ENCODE results near the gene TPST2. TPM values are rescaled to one million over a fixed set of nuclear protein-coding genes. Genes with fewer than 3 reads are reported as not detected.

TPST2 gene
- total RNA-seq, 2 experiments from 2014 or later = 30.7 to 33.6 TPM

DNA sequence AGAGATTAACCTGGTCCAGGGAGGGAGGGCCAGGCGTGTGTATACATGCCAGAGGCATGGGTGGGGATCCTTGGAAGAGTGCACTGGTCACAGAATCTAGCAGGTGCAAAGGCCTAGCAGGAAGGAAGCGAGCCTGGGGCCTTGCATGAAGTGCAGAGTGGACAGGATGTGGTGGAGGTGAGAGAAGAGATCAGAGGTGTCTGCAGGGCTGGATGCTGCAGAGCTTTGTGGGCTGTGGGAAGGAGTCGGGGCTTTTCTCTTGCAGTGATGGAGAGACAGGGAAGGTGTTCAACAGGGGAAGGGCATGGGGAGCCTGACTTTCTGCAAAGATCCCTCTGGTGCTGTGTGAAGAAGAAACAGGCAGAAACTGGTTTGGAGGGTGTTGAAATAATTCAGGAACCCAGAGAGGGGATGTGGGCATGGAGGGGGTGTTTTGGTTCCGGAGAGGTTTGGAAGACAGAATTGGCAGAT lies 2.5 kb upstream of the TPST2 start:
- Mint-ChIP-seq H3K9me3 (no peaks in the 10 kb centered on the region), H3K27ac (peak overlapping the region; percentile 53), H3K36me3 (ENCODE audit: low read depth) (peaks cover 11% of the 10 kb centered on the region), H3K27me3 (no peaks in the 10 kb centered on the region), H3K4me1 (ENCODE audit: low read depth) (peaks cover 62% of the 10 kb centered on the region), H3K4me3 (peak overlapping the region; percentile 0)
- ChIA-PET POLR2A (interaction anchor here (1.0 kb wide), 1 partner anchor 50 kb away, joined by 5 read pairs; no protein-coding TSS in a partner anchor), CTCF (interaction anchor here (1.0 to 1.5 kb wide), 4 partner anchors 8 to 86 kb away, joined by 3 read pairs; no protein-coding TSS in a partner anchor)
- TF ChIP-seq, protein P1, sequence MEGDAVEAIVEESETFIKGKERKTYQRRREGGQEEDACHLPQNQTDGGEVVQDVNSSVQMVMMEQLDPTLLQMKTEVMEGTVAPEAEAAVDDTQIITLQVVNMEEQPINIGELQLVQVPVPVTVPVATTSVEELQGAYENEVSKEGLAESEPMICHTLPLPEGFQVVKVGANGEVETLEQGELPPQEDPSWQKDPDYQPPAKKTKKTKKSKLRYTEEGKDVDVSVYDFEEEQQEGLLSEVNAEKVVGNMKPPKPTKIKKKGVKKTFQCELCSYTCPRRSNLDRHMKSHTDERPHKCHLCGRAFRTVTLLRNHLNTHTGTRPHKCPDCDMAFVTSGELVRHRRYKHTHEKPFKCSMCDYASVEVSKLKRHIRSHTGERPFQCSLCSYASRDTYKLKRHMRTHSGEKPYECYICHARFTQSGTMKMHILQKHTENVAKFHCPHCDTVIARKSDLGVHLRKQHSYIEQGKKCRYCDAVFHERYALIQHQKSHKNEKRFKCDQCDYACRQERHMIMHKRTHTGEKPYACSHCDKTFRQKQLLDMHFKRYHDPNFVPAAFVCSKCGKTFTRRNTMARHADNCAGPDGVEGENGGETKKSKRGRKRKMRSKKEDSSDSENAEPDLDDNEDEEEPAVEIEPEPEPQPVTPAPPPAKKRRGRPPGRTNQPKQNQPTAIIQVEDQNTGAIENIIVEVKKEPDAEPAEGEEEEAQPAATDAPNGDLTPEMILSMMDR (IDR thresholded peaks at IDR 0.05) = no peak
- intact Hi-C loops (cut with micrococcal nuclease) = no loop called here
- ATAC-seq (peak; percentile 61), DNase-seq (peak; percentile 79)

GRCh38 chr22:26589367-26589844 lies 526 bp downstream of the TPST2 start:
- H3K4me3 Mint-ChIP-seq = peak overlapping the region; percentile 89
- ChIA-PET POLR2A (interaction anchor here (0.6 to 1.5 kb wide), 6 partner anchors 10 to 82 kb away, joined by 3 to 4 read pairs (median 3); partner anchors contain the start of gene MIAT), CTCF (interaction anchor here (1.3 to 1.5 kb wide), 2 partner anchors 9 to 11 kb away, joined by 3 to 4 read pairs; no protein-coding TSS in a partner anchor)
- H3K27me3 Mint-ChIP-seq = no peaks in the 10 kb centered on the region
- H3K27ac Mint-ChIP-seq = peak overlapping the region; percentile 89
- intact Hi-C loops (cut with micrococcal nuclease) = no loop called here
- ATAC-seq (peak; percentile 3), DNase-seq (peak; percentile 59)
- TF ChIP-seq, protein P1 (IDR thresholded peaks at IDR 0.05) = no peak
- peaks cover 18% of the 10 kb centered on the region for H3K36me3 Mint-ChIP-seq (ENCODE audit: low read depth)
- H3K4me1 Mint-ChIP-seq (ENCODE audit: low read depth) = peaks cover 75% of the 10 kb centered on the region
- no peaks in the 10 kb centered on the region for H3K9me3 Mint-ChIP-seq

DNA sequence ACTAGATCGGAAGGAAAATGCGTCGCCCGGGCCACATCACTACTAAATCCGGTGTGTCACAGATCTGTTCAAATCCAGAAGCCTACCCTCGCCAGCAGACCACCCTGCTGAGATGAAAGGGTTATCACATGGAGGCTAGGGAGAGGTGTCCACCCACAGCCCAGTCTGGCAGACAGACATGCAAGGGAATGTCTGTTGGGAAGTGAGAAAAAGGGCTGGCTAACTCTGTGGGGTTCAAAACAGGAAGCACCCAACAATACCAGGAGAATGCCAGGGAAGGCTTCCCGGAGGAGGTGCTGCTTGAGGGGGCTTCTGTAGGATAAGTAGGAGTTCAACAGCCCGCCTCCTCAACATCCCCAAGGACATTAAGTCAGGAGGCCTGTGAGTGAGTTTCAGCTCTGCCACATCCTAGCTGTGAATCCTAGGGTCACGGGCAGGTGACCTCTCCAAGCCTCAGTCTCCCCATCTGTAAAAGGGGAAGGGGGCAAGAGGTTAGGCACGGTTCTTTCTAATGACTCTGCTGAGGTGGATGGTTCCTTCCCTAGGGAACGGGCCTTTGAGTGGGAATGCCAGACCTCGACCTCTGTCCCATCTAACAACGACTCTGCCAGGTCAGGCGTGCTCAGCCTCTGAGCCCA lies 1.1 kb downstream of the TPST2 start:
- POLR2A ChIA-PET = interaction anchor here (0.7 to 1.5 kb wide), 6 partner anchors 10 to 83 kb away, joined by 3 to 4 read pairs (median 3); no protein-coding TSS in a partner anchor
- intact Hi-C loops (cut with micrococcal nuclease) = no loop called here
- DNase-seq = peak; percentile 41

GRCh38 chr22:26587991-26588613 lies 1.8 kb downstream of the TPST2 start:
- DNase-seq (no peak), ATAC-seq (no peak)
- TF ChIP-seq, protein P1 (IDR thresholded peaks at IDR 0.05) = no peak
- intact Hi-C loops (cut with micrococcal nuclease) = no loop called here
- Mint-ChIP-seq H3K4me3 (peak overlapping the region; percentile 89), H3K4me1 (ENCODE audit: low read depth) (peaks cover 71% of the 10 kb centered on the region), H3K36me3 (ENCODE audit: low read depth) (peaks cover 22% of the 10 kb centered on the region), H3K9me3 (no peaks in the 10 kb centered on the region), H3K27me3 (no peaks in the 10 kb centered on the region), H3K27ac (peak overlapping the region; percentile 89)
- ChIA-PET CTCF (interaction anchor here (1.3 to 1.5 kb wide), 2 partner anchors 8 to 10 kb away, joined by 3 to 4 read pairs; no protein-coding TSS in a partner anchor), POLR2A (interaction anchor here (0.6 to 1.5 kb wide), 2 partner anchors 11 to 90 kb away, joined by 3 read pairs; no protein-coding TSS in a partner anchor)

More for the DNA sequence above, 1.1 kb downstream of the TPST2 start:
- TF ChIP-seq, protein P1 (IDR thresholded peaks at IDR 0.05) = no peak
- H3K27me3 Mint-ChIP-seq = no peaks in the 10 kb centered on the region
- CTCF ChIA-PET = interaction anchor here (1.3 to 1.5 kb wide), 2 partner anchors 9 to 11 kb away, joined by 3 to 4 read pairs; no protein-coding TSS in a partner anchor
- no peak for ATAC-seq
- H3K9me3 Mint-ChIP-seq = no peaks in the 10 kb centered on the region
- H3K36me3 Mint-ChIP-seq (ENCODE audit: low read depth) = peaks cover 22% of the 10 kb centered on the region
- peaks cover 75% of the 10 kb centered on the region for H3K4me1 Mint-ChIP-seq (ENCODE audit: low read depth)
- peak overlapping the region; percentile 89 for H3K27ac Mint-ChIP-seq
- H3K4me3 Mint-ChIP-seq = peak overlapping the region; percentile 89
